ENCODE data around the gene PSMB7.

Gene PSMB7

DNA sequence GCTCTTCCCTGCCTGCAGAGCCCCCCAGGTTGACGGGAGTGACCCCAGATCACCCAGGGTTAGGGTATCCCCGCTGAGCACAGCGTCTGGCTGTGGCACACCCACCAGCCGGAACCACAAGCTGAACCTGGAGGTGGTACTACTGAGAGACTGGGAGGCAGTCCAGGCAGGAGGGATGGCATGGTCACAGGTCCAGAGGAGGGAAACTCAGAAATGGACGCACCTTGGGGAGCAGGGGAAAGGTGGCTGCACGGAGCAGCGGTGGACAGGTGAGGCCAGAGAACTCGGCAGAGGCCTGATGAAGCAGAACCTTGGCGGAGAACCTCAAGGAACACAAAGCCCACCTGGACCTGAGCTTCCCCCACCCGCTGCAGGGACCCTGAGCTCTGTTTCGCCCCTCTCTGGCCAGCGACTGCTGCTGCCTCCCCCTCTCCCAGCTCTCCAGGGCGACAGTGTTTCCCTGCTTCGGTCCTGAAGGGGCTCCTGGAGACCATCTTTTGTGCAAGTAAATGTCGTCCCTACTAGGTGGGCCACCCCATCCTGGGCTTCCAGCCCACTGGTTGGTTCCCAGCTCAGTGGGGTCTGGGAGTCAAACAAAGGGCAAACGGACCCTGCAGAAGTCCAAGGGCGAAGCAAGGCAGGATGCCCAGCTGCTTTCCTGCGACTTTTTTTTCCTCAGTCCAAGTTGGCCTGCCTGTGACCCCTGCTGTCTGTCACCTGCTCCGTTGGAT is 35.9 kb upstream of the PSMB7 start:
- TF ChIP-seq, protein P1, sequence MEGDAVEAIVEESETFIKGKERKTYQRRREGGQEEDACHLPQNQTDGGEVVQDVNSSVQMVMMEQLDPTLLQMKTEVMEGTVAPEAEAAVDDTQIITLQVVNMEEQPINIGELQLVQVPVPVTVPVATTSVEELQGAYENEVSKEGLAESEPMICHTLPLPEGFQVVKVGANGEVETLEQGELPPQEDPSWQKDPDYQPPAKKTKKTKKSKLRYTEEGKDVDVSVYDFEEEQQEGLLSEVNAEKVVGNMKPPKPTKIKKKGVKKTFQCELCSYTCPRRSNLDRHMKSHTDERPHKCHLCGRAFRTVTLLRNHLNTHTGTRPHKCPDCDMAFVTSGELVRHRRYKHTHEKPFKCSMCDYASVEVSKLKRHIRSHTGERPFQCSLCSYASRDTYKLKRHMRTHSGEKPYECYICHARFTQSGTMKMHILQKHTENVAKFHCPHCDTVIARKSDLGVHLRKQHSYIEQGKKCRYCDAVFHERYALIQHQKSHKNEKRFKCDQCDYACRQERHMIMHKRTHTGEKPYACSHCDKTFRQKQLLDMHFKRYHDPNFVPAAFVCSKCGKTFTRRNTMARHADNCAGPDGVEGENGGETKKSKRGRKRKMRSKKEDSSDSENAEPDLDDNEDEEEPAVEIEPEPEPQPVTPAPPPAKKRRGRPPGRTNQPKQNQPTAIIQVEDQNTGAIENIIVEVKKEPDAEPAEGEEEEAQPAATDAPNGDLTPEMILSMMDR (IDR thresholded peaks at IDR 0.05; ENCODE audit: low read depth, low read length), result no peak
- DNase-seq (ENCODE audit: extremely low read depth, low read depth), result no peak

GRCh38 chr9:124450241-124450924 is 35.1 kb upstream of the PSMB7 start, which contains the start of gene ADGRD2:
Gene ADGRD2 (plus strand): TSS chr9:124450451. CDS start chr9:124451667, 1,216 bp downstream.
- no peak for DNase-seq (ENCODE audit: extremely low read depth, low read depth)
- TF ChIP-seq, protein P1 (IDR thresholded peaks at IDR 0.05; ENCODE audit: low read depth, low read length), result no peak

- DNase-seq (ENCODE audit: extremely low read depth, low read depth), result no peak
- TF ChIP-seq, protein P1 (IDR thresholded peaks at IDR 0.05; ENCODE audit: low read depth, low read length), result no peak
Measured at GRCh38 chr9:124449381-124450151, 34.3 kb upstream of the PSMB7 start.

DNA sequence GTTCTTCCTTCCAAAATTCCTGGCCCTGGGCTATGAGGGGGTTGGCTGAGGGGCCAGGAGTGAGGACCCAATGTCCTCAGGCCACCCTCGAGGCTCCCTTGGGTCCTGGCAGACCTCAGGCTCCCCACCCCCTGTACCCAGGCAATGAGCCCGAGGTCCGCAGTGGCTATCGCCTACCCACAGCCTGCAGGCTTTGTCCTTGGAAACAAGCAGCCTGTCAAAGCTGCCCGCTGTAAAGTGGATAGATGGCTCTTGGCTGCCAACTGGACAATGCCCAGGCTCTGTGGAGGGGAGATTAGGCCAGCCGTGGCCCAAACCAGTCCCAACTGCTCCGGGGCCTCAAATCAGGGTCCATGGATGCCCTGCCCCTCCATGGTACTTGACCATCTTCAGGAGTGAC is 32.8 kb upstream of the PSMB7 start:
- TF ChIP-seq, protein P1 (IDR thresholded peaks at IDR 0.05; ENCODE audit: low read depth, low read length), result no peak
- no peak for DNase-seq (ENCODE audit: extremely low read depth, low read depth)

DNA sequence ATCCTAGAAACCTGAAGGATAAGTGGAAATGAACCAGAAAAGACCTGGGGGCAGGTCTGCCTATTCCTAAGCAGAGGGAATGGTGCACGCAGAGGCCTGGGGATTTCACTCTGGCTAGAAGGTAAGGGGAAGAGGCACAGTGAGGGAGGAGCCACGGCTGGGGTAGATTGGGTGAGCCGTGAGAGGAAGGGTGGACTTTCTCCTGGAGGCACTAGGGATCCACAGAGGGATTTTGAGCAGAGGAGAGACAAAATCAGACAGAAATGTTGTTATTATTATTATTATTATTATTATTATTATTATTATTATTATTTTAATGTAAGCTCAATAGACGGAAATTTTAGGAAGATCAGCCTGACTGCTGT is 32.0 kb upstream of the PSMB7 start:
- TF ChIP-seq, protein P1 (IDR thresholded peaks at IDR 0.05; ENCODE audit: low read depth, low read length), result no peak
- no peak for DNase-seq (ENCODE audit: extremely low read depth, low read depth)

DNA sequence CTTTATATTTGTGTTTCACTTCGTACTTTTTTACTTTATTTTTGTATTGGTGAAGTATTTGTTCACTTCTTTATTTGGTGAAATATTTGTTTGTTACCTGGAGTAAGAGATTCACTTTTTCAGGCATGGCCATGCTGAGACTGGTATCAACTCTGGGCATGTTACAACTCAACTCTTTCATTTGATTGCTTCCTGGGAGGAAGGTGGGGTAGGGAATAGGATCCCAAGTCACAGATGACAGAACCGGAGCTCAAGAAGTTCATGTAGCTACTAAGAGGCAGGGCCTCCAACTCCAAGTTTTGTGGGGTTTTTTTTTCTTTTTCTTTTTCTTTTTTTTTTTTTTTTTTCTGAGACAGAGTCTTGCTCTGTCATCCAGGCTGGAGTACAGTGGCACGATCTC is 28.9 kb upstream of the PSMB7 start:
- TF ChIP-seq, protein P1 (IDR thresholded peaks at IDR 0.05; ENCODE audit: low read depth, low read length), result no peak
- DNase-seq (ENCODE audit: extremely low read depth, low read depth), result no peak

GRCh38 chr9:124443625-124444024 is 28.4 kb upstream of the PSMB7 start:
- TF ChIP-seq, protein P1 (IDR thresholded peaks at IDR 0.05; ENCODE audit: low read depth, low read length), result no peak
- DNase-seq (ENCODE audit: extremely low read depth, low read depth), result no peak

All from AG09319 (cell line).